Fibroblast of skin of back (primary cell): ENCODE results near the gene FRMD4A.
A peak's percentile ranks its signal among the peaks of the same experiment; 100 is the strongest.
"Not testable (repeated sequence)": the region's sequence is repeated elsewhere in the genome, so short reads cannot be mapped to it uniquely, and the experiment has no call there.

Source experiments
- DNase-seq: peaks from one replicate; pipeline ENCODE4 v3.0.0-alpha.2; 2013

Gene FRMD4A

DNA sequence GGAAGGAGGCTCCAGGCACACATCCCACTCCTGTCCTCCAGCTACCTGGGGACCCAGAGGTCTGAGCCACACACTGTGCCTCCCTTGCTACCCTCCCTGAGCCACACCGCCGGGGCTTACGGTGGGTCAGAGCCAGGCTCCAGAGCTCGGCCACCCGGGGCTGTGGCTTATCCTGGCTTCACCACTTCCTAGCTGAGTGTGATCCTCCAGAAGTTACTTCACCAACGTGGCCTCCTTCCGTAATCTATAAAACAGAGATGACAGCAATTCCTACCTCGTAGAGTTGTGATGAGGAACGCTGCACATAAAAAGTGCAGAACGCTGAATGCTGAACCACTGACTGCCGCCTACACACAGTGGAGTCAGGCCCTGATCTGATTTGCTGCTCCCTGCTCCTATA lies 458.9 kb downstream of the FRMD4A start:
- DNase-seq, result no peak

DNA sequence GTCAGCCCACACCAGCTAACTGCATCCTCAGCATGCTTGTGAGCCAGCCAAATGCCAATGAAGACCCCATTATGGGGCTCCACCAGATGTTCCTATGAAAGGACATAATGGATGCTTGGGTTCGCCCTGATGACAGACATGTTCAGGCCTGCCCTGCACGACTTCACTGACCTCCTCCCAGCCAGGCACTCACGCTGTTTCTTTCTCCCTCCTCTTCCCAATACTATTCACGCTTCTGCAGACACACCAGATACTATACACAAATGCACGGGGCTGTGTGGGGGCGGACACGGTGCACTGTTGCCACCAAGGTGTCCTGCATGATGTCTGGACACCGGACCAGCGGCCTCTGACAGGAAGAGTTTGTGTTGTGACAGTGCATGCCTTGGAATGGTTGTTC lies 459.7 kb downstream of the FRMD4A start:
- no peak for DNase-seq

DNA sequence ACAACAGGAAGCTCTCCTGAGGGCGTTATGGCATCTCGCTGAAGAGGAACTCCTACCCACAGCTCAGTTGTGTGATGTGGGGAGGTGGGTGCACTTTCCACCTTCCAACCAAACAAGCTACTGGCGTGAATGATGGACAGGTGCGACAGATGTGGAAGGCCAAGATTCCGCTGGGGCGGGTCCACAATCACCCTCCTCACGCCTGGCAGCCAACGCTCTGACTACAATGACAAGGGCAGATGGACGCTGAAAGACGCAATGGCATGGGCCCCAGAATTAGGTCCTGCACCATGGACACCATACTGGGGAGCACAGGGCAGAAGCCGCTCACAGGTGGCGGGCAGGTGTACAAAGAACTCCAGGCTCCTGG lies 461.4 kb downstream of the FRMD4A start:
- DNase-seq, result no peak

DNA sequence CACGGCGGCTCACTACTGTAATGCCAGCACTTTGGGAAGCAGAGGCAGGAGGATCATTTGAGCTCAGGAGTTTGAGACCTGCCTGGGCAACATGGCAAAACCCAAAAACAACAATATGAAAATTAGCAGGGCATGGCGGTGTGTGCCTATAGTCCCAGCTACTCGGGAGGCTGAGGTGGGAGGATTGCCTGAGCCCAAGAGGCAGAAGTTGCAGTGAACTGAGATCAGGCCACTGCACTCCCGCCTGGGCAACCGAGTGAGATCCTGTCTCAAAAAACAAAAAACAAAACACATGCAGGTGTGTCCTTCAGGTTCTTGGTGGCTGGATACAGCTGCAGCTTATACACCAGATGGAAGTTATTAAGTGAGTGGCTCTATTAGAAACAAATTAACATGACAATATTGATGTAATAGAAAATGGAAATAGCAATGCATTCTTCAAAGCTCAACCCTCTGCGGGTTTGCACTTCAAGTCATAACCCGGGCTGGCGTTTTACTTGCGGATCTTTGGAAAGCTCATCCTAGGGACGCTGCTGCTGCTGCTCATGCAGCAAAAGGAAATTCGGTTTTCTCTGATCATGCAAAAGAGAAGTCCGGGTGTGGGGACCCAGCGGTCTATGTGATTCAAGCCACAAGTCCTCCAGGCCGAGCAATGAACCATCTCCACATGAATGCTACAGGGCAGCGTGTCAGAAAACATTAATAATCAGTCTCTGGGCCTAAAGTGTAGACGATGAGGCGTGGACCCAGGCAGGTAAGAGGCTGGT lies 462.0 kb downstream of the FRMD4A start:
- no peak for DNase-seq

DNA sequence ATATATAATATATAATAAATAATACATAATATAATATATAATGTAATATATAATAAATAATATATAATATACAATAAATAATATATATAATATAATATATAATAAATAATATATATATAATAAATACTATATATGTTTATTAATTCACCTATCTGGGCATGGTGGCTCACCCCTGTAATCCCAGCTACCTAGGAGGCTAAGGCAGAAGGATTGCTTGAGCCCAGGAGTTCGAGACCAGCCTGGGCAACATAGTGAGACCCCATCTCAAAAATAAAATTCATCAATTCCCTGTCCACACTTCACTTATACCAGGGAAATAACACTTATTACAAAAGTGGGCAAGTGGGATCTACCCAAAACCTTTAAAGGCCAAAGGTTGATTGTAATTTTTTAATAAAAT lies 462.9 kb downstream of the FRMD4A start:
- no peak for DNase-seq

DNA sequence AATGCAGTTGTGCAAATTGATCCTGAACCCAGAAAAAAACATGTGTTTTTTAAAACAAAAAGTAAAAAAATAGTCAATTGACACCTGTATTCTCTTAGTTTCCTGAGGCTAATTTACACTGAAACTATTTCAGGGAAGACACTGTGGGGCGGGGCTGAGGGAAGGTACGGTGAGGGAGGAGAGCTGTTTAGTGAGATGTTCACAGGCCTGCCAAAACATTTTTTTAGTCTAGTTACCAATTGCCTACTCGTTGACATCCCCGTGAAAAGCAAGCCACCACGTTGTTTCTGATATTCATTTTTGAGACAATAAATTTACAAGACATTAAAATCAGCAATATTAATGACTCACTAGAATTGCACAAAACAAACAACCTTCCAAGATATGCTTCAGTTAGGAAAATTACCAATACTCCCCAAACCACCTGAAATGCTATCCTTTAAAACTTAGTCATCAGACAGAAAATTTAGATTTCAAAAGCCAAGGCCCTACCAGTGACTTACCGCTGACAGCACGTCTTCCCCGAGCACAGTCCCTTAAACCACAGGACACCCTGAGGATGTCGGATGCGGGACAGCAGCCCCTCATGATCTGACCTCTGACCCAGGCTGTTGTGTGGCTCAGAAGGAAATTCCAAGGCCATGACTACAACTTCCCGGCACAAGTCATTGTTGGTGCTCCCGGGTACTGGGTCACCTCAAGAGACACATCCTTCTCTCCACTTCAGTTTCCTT lies 464.8 kb downstream of the FRMD4A start:
- DNase-seq, result peak; percentile 85

DNA sequence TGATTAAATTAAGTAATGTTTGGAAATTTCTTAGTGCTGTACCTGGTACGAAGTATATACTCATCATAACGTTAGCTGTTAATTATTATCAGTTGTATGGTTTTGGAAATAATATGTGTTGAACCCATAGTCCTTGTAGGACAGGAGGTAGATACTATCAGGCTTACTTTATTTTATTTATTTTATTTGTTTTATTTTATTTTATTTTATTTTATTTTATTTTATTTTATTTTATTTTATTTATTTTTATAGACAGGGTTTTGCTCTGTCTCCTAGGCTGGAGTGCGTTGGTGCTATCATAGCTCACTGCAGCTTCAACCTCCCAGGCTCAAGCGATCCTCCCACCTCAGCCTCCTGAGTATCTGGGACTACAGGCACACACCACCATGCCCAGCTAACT lies 465.5 kb downstream of the FRMD4A start:
- DNase-seq, result not testable (repeated sequence)

DNA sequence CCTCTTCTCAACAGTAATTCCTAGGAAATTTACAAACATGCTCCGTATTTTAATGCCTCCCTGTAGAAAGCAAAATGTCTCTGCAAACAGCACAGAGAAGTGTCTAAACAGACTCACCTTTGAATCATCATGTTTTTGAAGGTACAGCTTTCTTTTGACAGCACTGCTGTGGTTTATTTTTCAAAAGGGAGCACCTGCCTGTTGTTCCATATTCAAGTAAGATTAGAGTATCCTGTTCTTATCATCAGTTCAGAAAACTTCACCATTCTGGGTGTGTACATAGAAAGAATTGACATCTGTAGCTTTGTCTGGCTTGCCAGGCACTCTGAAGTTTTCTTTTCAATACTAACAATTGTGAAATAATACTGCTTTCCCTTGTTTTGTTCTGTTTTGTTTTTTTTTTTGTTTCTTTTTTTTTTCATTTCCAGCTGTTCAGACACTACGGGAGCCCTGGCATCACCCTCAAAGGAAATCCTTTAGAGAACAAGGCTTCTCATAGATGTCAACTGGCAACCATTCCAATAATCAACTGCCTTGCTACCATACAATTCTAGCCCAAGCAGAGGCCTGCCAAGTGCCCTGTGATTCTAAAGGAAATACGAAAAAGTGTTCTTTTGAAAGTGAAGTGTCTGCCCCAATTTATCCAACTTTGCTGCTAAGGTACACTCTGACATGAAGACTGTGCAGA lies 468.0 kb downstream of the FRMD4A start:
- DNase-seq, result no peak

DNA sequence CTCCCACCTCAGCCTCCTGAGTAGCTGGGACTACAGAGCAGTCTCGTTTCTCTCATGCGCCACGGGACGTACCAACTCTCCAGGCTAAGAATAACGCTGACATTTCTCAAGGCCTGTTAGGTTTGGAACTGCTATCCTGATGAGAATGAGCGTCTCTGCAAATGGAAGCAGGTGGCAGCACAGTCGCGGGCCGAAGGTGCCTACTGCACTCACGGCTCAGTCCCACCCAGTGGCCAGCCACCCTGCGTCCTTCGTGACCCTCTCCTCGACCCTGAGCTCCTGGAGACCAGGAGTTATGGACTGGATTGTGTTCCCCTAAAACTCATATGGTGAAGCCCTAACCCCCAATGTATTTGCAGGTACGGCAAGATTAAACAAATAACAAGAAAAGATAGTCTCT lies 469.8 kb downstream of the FRMD4A start:
- DNase-seq, result no peak

DNA sequence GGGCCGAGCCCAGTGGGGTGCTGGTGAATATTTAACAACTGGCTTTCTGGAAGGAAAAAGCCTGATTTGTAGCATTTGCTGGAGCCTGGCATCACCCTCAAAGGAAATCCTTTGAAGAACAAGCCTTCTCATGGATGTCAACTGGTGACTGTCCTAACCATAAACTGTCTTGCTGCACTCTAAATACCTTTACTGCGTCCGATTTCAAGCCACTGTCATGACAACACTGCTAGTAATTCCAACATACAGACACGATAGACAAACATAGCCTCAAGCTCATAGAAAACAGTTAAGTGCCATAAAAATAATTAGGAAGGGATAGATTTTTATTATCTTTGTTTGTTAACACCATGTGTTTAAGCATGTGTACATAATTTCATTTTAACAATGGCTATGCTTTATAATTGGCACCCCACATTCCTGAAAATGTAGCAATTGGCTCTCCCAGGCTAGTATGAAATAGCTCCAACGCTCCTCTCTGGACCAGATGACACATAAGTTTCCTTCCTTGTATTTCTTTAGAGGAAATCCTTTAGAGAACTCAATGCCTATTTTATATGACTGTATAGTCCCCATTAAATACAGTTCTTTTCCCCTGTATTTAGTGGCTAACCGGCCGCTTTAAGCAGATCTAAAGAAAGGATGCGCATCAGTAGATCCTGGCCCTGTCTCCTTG lies 470.6 kb downstream of the FRMD4A start:
- peak; percentile 54 for DNase-seq

DNA sequence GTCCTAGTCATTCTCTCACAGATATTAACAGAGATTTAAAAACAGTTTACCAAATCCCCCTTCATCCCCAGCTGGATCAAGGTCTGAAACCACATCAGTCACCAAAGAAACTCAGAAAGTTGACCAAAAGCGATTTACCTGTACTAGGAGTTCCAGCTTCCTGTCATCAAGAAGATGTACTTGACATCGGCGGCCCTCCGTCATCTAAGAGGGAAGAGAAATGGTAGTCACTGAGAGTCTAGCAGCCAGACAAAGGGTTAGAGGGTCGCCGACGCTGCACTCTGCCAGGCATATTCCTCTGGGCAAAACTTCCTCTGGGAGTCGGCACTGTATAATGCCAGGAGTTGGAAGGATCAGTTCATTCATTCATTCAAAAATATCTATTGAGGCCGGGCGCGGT lies 472.0 kb downstream of the FRMD4A start:
- DNase-seq, result no peak

DNA sequence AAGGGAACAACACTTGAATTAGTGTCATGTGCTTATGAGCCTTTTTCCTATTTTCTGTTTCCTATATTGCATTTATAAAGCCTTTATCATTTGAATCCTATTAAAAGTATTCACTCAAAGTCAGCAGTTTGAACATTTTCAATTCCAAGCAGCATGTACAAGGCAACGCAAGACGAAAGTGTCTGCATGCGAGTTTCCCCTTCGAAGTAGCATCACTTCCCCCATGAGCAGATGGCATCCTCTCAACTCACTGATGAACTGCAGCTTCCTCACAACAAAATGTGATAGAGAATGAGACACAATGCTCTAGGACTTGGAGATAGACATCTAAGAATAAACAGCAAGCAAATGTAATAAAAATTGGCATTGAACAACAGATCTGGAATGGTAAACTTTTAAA lies 473.3 kb downstream of the FRMD4A start:
- DNase-seq, result no peak

DNA sequence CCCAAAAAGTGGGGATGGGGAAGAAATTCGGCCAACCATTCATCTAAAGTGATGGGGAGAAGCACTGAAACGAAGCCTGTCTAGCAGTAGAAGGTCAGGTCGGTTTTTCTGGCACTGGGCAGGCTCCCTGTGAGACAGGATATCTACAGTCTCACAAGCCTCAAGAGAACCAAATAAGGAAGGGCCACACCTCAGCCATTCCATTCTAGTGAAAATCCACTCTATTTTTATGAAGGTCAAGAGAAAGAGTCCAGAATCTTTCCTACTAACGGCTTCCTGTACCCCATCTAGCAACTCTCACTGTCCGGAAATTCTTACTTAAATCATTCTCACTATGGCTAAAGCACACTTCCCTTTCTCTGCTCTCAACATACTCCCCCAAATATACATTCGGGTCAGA lies 476.9 kb downstream of the FRMD4A start:
- DNase-seq, result peak; percentile 67

DNA sequence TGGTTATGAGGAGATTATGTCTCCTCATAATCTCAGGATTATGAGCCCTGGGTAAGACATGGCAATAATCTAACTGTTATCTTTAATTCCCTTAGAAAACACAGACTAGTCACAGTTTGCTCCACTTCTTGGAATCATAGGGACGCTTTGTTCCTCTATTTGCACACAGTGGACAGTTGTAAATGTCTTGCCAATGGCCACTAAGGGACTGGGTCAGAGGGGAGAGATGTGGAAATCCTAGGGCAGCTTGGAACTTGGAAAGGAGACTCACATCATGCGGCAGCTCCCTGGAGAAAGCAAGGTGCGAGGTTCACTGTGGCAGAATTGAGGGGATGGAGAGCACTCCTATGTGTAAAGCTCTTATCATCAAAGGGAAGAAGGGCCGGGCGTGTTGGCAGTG lies 477.9 kb downstream of the FRMD4A start:
- no peak for DNase-seq

DNA sequence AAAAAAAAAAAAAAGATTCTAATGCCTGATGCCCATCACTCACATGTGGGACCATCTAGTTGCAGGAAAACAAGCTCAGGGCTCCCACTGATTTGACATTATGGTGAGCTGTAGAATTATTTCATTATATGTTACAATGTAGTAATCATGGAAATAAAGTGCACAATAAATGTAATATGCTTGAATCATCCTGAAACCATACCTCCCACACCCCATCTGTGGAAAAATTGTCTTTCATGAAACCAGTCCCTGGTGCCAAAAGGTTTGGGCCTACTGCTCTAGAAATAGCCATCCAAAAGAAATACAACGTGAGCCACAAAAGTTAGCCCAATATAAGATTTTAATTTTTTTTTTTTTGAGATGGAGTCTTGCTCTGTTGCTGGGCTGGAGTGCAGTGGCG lies 478.8 kb downstream of the FRMD4A start:
- no peak for DNase-seq

DNA sequence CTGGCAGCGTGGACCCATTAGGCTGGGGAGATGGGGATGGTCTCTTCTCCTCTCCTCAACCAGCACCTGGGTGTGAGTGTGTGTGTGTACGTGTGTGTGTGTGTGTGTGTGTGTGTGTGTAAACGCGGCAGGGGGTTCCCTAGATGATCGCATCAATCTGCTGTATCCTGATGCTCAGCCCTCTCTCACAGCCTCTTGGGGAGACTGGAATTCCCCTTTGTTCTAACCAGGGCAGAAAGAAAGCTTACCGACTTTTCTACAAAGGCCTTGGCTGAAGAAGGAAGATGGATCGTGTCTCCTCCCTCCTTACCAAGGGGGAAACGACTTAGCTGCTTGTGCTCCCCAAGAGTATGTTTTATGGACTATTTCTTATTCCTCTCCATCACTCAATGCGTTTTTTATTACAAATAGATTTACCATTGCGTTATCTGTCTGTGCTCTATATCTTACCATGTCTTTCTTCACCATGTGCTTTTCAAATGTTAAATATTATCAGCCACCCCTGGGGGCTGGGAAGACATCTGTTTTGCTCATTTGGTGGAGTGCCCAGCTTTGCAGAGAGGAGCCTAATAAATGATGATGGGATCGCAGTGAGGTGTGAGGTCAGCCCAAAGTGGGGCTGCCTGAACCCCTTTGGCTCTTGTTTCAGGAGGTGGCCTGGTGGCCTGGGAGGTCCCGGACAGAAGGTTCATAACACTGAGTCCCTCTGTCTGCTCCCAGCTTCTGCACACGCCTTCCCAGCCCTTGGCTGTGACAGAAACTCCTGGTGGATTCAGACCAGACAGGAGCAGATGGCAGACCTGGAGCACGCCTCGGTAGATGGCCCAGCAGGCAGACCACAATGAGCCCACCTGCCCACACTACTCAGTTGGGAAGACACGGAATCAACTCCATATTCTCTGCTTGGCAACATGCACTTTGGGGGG lies 481.9 kb downstream of the FRMD4A start:
- DNase-seq, result no peak

DNA sequence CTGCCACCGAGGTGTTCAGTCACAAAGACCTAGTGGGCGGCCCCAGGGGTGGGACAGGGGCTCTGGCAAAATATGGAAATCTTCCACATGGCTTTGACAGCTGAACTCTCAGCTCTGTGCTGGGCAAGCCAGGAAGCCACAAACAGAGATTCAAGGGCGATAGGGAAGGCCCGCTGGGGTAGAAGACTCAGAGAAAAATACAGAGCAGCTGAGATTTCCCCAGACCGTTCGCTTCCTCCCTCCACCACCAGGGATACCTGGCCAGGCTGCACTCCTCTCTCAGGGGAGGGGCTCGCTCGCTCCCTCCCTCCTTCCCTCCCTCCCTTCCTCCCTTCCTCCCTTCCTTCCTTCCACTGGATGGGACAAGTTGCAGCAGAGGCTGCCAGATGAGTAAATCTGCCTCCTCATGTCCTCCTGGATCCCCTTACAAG lies 483.5 kb downstream of the FRMD4A start:
- no peak for DNase-seq

DNA sequence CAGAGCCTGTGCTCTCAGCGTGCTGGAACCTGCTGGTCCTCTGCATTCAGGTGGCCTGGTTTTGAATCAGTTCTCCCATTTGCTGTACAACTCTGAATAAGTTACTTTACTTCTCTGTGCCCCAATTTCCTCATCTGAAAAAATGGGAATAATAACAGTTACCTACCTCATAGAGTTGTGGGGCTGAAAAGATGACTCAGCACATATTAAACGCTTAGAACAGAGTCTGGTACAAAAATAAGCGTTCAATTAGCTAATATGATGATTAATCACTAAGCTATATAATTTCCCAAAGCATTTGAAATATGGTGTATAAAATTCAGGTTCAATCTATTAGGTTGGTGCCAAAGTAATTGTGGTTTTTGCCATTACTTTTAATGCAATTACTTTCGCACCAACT lies 484.8 kb downstream of the FRMD4A start:
- DNase-seq, result no peak

DNA sequence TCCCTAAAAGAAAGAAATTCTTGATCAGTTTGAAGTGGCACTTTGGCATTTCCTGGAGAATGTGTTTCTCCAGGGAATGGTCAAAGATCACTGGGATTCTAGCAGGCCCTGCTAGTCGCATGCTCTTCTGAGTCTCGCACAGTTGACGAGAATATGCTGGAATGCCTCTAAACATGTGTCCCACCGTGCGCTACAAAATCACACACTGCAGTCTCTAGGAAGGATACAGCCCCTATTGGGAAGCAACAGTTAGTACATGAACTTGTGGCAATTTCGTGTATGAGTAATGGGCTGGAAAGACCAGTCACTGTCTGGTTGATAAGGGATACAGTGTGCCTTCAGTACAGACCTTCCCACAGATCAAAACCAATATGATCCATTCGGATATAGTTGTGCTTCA lies 486.1 kb downstream of the FRMD4A start:
- DNase-seq, result peak; percentile 86

DNA sequence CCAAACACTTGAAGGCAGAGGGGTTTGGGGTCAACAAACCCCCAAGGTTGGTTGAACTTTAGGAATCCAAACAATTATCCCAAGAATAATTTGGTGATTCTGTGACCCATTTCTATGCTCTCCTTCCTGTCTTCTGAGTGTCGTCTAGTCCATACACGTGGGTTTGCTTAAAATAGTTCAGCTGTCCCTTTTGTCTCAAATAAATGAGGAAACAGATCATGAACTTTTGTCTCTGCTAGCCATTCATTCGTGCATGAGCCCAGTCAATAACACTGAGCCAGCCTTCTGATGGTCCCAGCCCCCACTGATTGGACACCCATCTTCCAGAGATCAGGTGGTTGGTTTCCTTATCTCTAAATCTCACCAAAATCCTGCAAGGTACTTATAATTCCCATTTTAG lies 488.6 kb downstream of the FRMD4A start:
- DNase-seq, result no peak

DNA sequence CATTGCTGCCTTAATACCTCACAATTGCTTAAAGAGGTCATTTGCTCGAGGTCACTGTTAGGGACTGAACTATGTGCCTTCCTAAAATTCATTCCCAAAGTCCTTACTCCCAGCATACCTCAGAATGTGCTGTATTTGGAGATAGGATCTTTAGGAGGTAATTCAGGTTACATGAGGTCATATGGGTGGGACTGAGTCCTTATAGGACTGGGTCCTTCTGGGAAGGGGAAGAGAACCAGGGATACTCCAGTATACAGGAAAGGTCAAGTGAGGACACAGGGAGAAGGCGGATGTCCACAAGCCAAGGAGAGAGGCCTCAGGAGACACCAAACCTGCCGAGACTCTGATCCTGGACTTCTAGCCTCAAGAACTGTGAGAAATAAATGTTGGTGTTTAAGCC lies 490.7 kb downstream of the FRMD4A start:
- DNase-seq, result no peak

DNA sequence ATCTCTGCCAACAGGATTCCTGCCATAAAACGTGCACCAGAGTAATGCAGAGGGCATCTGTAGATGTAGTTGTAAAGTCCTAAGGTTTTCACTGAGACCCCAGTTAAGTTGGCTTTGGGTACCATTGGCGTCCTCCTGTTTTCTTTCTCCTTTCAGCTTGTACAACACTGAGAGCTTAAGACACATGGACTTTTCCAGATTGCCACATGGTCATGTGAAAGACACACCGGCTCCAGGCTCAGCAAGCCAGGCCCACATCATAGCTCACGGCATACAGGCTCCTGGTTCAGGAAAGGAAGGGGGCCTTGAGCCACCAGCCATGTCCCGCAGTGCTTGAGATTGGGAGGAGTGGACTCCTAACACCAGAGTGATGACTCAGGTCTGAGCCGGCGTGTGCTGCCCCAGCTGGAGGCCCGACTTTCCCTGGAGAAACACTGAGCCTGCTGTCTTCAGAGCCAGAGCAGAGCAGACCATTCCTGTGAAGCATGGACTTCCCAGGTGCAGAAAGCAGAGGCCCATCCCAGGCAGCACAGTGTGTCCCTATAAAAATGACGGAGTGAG lies 491.2 kb downstream of the FRMD4A start:
- peak; percentile 90 for DNase-seq
